ENCODE measurements around the gene RASGRP2.

GRCh38 chr11:64784813-64785581 lies 41.1 kb upstream of the RASGRP2 start:
- no peak for TF ChIP-seq CTCF (conservative IDR thresholded peaks at IDR 0.05; ENCODE audit: low read depth, low read length)
- TF ChIP-seq EZH2 (IDR thresholded peaks at IDR 0.05; ENCODE audit: low read length, unreplicated experiment), result no peak
- TF ChIP-seq EZH2phosphoT487 (IDR thresholded peaks at IDR 0.05; ENCODE audit: borderline replicate concordance, low read length), result no peak

All from PC-3 (cell line).